ENCODE measurements around the gene RPIA. TPM values are rescaled to one million over a fixed set of nuclear protein-coding genes. Genes with fewer than 3 reads are reported as not detected.
"Not testable (repeated sequence)": the region's sequence is repeated elsewhere in the genome, so short reads cannot be mapped to it uniquely, and the experiment has no call there.

The RPIA gene
- total and polyA plus RNA-seq, 4 donors = 0.88 to 29.4 (median 3.1) TPM

DNA sequence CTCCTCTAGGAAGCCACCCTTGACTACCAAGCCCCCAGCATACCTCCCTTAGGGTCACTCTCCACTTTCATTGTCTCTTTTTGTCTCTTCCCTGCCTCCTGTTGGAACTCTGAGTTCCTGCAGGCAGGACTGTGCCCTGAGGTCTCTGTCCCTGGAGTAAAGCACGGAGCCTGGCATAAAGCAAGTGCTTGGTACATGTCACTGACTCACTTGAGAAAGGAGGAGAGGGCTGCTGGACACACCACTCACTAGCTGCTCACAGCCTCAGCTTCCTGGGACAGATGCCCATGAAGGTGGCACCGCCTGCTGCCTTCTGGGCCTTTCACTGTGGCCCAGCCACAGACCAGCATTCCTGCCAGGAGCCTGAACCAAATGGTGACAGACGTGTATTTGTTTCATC lies 64.4 kb downstream of the RPIA start:
- H3K27me3 ChIP-seq (ENCODE audit: control insufficient read depth in 4 of 4, insufficient read depth in 4 of 4, low read length in 3 of 4) = no peaks in the 10 kb centered on the region
- TF ChIP-seq, protein P1, sequence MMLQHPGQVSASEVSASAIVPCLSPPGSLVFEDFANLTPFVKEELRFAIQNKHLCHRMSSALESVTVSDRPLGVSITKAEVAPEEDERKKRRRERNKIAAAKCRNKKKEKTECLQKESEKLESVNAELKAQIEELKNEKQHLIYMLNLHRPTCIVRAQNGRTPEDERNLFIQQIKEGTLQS (IDR thresholded peaks at IDR 0.05) = no peak
- no peak for TF ChIP-seq HNF4G (IDR thresholded peaks at IDR 0.05)
- no peak for TF ChIP-seq RAD21 (IDR thresholded peaks at IDR 0.05)
- no peak for TF ChIP-seq JUND (IDR thresholded peaks at IDR 0.05)
- TF ChIP-seq, protein P2, sequence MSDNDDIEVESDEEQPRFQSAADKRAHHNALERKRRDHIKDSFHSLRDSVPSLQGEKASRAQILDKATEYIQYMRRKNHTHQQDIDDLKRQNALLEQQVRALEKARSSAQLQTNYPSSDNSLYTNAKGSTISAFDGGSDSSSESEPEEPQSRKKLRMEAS (IDR thresholded peaks at IDR 0.05) = no peak
- no peak for TF ChIP-seq HNF4A (conservative IDR thresholded peaks at IDR 0.05)
- TF ChIP-seq YY1 (IDR thresholded peaks at IDR 0.05) = no peak
- no peak for TF ChIP-seq FOXA1 (IDR thresholded peaks at IDR 0.05)
- no peak for TF ChIP-seq RXRA (IDR thresholded peaks at IDR 0.05)
- no peak for TF ChIP-seq GABPA (IDR thresholded peaks at IDR 0.05 in 1 of 2, conservative IDR thresholded peaks at IDR 0.05 in 1 of 2)
- TF ChIP-seq, protein P3, sequence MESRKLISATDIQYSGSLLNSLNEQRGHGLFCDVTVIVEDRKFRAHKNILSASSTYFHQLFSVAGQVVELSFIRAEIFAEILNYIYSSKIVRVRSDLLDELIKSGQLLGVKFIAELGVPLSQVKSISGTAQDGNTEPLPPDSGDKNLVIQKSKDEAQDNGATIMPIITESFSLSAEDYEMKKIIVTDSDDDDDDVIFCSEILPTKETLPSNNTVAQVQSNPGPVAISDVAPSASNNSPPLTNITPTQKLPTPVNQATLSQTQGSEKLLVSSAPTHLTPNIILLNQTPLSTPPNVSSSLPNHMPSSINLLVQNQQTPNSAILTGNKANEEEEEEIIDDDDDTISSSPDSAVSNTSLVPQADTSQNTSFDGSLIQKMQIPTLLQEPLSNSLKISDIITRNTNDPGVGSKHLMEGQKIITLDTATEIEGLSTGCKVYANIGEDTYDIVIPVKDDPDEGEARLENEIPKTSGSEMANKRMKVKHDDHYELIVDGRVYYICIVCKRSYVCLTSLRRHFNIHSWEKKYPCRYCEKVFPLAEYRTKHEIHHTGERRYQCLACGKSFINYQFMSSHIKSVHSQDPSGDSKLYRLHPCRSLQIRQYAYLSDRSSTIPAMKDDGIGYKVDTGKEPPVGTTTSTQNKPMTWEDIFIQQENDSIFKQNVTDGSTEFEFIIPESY (IDR thresholded peaks at IDR 0.05) = no peak
- peaks cover 3 to 11% (median 4%) of the 10 kb centered on the region in 4 donors for H3K9me3 ChIP-seq (ENCODE audit: control insufficient read depth in 4 of 4, low read length in 3 of 4)
- WGBS = 97% methylated on average over 3 of the region's 3 CpGs
- H3K27ac ChIP-seq (ENCODE audit: low read depth in 1 of 2, low read length in 2 of 2) = no peak overlapping the region
- H3K4me1 ChIP-seq (ENCODE audit: control insufficient read depth in 4 of 4, insufficient read depth in 4 of 4, low read length in 3 of 4) = no peaks in the 10 kb centered on the region
- no peak for DNase-seq (ENCODE audit: low spot score)
- H3K36me3 ChIP-seq (ENCODE audit: control insufficient read depth in 4 of 4, insufficient read depth in 3 of 4, low read depth in 1 of 4, low read length in 3 of 4) = peaks cover 0 to 12% (median 8%) of the 10 kb centered on the region in 4 donors
- H3K9ac ChIP-seq (ENCODE audit: low read depth in 1 of 2, low read length in 2 of 2) = no peak overlapping the region
- no peak overlapping the region for H3K4me3 ChIP-seq (ENCODE audit: low read depth in 1 of 3, low read length in 3 of 3)

DNA sequence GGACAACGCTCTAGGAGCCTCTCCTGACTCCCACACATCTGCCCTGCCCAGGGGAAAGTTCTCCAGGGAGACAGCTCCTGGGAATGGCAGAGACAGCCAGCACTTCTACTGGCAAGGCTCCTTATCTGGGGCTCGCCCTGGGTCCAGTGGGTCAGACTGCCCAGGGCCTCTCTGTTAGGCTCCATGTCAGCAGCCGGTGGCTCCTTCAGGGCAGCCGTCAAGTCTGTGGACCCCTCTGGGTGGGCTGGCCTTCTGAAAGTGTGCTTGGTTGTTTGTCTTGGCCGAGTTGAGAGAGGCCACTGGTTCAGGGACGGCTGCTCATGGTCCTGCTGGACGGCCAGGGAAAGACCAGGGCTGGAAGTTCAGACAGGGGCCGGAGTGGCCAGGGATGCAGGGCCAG lies 65.6 kb downstream of the RPIA start:
- Histone ChIP-seq H3K9ac (ENCODE audit: low read depth in 1 of 2, low read length in 2 of 2) (no peak overlapping the region), H3K27me3 (ENCODE audit: control insufficient read depth in 4 of 4, insufficient read depth in 4 of 4, low read length in 3 of 4) (no peaks in the 10 kb centered on the region), H3K27ac (ENCODE audit: low read depth in 1 of 2, low read length in 2 of 2) (no peak overlapping the region), H3K36me3 (ENCODE audit: control insufficient read depth in 4 of 4, insufficient read depth in 3 of 4, low read depth in 1 of 4, low read length in 3 of 4) (peaks cover 0 to 6% (median 4%) of the 10 kb centered on the region in 4 donors), H3K9me3 (ENCODE audit: control insufficient read depth in 4 of 4, low read length in 3 of 4) (peaks cover 3 to 11% (median 4%) of the 10 kb centered on the region in 4 donors), H3K4me3 (ENCODE audit: low read depth in 1 of 3, low read length in 3 of 3) (no peak overlapping the region), H3K4me1 (ENCODE audit: control insufficient read depth in 4 of 4, insufficient read depth in 4 of 4, low read length in 3 of 4) (no peaks in the 10 kb centered on the region)
- WGBS = 89% methylated on average over 8 of the region's 8 CpGs
- no peak for DNase-seq (ENCODE audit: low spot score)
- no peak for TF ChIP-seq NR2F2 (IDR thresholded peaks at IDR 0.05)
- TF ChIP-seq, protein P4, sequence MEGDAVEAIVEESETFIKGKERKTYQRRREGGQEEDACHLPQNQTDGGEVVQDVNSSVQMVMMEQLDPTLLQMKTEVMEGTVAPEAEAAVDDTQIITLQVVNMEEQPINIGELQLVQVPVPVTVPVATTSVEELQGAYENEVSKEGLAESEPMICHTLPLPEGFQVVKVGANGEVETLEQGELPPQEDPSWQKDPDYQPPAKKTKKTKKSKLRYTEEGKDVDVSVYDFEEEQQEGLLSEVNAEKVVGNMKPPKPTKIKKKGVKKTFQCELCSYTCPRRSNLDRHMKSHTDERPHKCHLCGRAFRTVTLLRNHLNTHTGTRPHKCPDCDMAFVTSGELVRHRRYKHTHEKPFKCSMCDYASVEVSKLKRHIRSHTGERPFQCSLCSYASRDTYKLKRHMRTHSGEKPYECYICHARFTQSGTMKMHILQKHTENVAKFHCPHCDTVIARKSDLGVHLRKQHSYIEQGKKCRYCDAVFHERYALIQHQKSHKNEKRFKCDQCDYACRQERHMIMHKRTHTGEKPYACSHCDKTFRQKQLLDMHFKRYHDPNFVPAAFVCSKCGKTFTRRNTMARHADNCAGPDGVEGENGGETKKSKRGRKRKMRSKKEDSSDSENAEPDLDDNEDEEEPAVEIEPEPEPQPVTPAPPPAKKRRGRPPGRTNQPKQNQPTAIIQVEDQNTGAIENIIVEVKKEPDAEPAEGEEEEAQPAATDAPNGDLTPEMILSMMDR (IDR thresholded peaks at IDR 0.05; ENCODE audit: low read depth, low read length, missing input control) = no peak
- TF ChIP-seq, protein P3 (IDR thresholded peaks at IDR 0.05) = no peak
- TF ChIP-seq YY1 (IDR thresholded peaks at IDR 0.05) = no peak
- no peak for TF ChIP-seq RXRA (IDR thresholded peaks at IDR 0.05)

DNA sequence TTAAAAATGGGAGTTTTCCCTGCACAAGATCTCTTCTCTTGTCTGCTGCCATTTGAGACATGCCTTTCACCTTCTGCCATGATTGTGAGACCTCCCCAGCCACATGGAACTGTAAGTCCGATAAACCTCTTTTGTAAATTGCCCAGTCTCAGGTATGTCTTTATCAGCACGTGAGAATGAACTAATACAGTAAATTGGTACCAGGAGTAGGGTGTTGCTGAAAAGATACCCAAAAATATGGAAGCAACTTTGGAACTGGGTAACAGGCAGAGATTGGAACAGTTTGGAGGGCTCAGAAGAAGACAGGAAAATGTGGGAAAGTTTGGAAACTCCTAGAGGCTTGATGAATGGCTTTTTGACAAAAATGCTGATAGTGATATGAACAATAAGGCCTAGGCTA lies 67.2 kb downstream of the RPIA start:
- not testable (repeated sequence) for H3K36me3 ChIP-seq (ENCODE audit: control insufficient read depth in 4 of 4, insufficient read depth in 3 of 4, low read depth in 1 of 4, low read length in 3 of 4); H3K9ac ChIP-seq (ENCODE audit: low read depth in 1 of 2, low read length in 2 of 2); H3K27ac ChIP-seq (ENCODE audit: low read depth in 1 of 2, low read length in 2 of 2); DNase-seq (ENCODE audit: low spot score); H3K4me3 ChIP-seq (ENCODE audit: low read depth in 1 of 3, low read length in 3 of 3); H3K4me1 ChIP-seq (ENCODE audit: control insufficient read depth in 4 of 4, insufficient read depth in 4 of 4, low read length in 3 of 4); H3K27me3 ChIP-seq (ENCODE audit: control insufficient read depth in 4 of 4, insufficient read depth in 4 of 4, low read length in 3 of 4)
- WGBS = 66% methylated on average over 2 of the region's 2 CpGs
- H3K9me3 ChIP-seq (ENCODE audit: control insufficient read depth in 4 of 4, low read length in 3 of 4) = peaks cover 3 to 11% (median 4%) of the 10 kb centered on the region in 4 donors

All from liver (tissue), 9 donors.